Nephron progenitor cell (in vitro differentiated cells): ENCODE data around the gene ADAP1.

ENCODE experiments used
- DNase-seq: peaks from one replicate; pipeline ENCODE4 v3.0.0; 2021
- H3K27ac Mint-ChIP-seq: 2 replicates; pipeline ENCODE4 v1.8.0; 2021; ENCODE audit warnings: mild to moderate bottlenecking, moderate library complexity, mixed read lengths
- H3K27me3 Mint-ChIP-seq: 2 replicates; pipeline ENCODE4 v1.8.0; 2021; ENCODE audit warnings: mild to moderate bottlenecking, low read depth, mixed read lengths; ENCODE audit not compliant: poor library complexity
- H3K36me3 Mint-ChIP-seq: 2 replicates; pipeline ENCODE4 v1.8.0; 2021; ENCODE audit warnings: low read depth, mixed read lengths
- H3K4me1 Mint-ChIP-seq: 2 replicates; pipeline ENCODE4 v1.8.0; 2021; ENCODE audit warnings: mixed read lengths
- H3K4me3 Mint-ChIP-seq: 2 replicates; pipeline ENCODE4 v1.8.0; 2021; ENCODE audit warnings: mild to moderate bottlenecking, moderate library complexity, mixed read lengths
- H3K9me3 Mint-ChIP-seq: 2 replicates; pipeline ENCODE4 v1.8.0; 2021; ENCODE audit warnings: mild to moderate bottlenecking, moderate library complexity, mixed read lengths
- CTCF ChIP-seq: fragments of 200-600 bp; sonication (generic); IDR thresholded peaks from 2 replicates; pipeline ENCODE4 v1.5.0; 2021; ENCODE audit warnings: antibody characterized with exemption

Gene ADAP1

DNA sequence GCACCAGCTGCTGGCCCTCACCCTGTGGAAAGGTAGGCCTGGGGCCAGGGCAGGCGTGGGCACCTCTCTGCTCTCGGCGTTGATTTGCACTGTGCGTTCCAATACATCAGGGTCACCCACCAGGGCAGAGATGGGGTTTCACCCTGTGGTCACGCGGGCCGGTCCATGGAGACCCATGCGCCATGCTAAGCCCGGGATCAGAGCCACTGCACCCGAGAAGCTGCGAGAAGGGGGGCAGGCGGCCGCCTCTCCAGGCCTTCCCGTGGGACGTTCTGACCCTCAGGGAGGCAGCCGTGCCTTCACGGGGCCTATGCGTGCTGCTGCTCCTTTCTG, 67.0 kb downstream of the ADAP1 start:
- H3K27me3 Mint-ChIP-seq = no peaks in the 10 kb centered on the region
- DNase-seq = no peak
- no peak overlapping the region for H3K4me3 Mint-ChIP-seq
- no peak overlapping the region for H3K27ac Mint-ChIP-seq
- peaks cover 9% of the 10 kb centered on the region for H3K4me1 Mint-ChIP-seq
- H3K9me3 Mint-ChIP-seq = no peaks in the 10 kb centered on the region
- no peak for TF ChIP-seq CTCF
- peaks cover 27% of the 10 kb centered on the region for H3K36me3 Mint-ChIP-seq

- H3K4me3 Mint-ChIP-seq = no peak overlapping the region
- H3K27ac Mint-ChIP-seq = peak overlapping the region; percentile 51
- no peak for TF ChIP-seq CTCF
- H3K27me3 Mint-ChIP-seq = no peaks in the 10 kb centered on the region
- no peak for DNase-seq
- H3K9me3 Mint-ChIP-seq = no peaks in the 10 kb centered on the region
- H3K36me3 Mint-ChIP-seq = peaks cover 25% of the 10 kb centered on the region
- peaks cover 13% of the 10 kb centered on the region for H3K4me1 Mint-ChIP-seq
These were observed 67.6 kb downstream of the ADAP1 start for GRCh38 chr7:886626-887487.

DNA sequence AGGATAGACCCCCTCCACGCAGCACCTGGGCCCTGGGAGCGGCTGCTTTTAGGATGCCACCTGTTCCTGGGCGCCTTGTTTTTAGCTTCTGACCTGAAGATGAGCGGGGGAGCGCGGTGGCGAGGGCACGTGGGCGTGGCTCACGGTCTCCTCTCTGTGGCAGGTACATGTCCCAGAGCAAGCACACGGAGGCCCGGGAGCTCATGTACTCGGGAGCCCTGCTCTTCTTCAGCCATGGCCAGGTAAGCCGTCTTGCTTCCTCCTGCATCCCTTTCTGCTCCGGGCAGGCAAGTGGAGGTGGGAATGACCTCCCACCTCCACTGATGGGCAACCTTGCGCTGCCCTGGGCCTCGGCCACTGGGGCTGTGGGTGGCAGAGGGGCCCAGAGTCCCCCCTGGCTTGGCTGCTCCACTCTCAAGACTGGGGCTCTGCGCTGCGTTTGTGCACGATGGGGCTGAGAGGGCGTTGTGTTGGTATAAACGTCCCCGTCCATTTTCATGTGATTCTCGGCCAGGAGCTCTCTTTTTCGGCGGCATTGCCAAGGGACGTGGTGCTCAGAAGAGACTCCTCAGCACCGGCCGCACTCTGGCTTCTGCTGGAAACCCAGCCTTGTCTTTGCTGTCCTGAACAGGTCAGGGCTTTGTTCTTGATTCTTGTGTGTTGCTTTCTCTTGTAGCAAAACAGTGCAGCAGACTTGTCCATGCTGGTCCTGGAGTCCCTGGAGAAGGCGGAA, 68.4 kb downstream of the ADAP1 start:
- H3K4me3 Mint-ChIP-seq = no peak overlapping the region
- DNase-seq = no peak
- no peaks in the 10 kb centered on the region for H3K27me3 Mint-ChIP-seq
- H3K4me1 Mint-ChIP-seq = peaks cover 15% of the 10 kb centered on the region
- no peaks in the 10 kb centered on the region for H3K9me3 Mint-ChIP-seq
- H3K36me3 Mint-ChIP-seq = peaks cover 26% of the 10 kb centered on the region
- H3K27ac Mint-ChIP-seq = peak overlapping the region; percentile 51
- TF ChIP-seq CTCF = no peak

DNA sequence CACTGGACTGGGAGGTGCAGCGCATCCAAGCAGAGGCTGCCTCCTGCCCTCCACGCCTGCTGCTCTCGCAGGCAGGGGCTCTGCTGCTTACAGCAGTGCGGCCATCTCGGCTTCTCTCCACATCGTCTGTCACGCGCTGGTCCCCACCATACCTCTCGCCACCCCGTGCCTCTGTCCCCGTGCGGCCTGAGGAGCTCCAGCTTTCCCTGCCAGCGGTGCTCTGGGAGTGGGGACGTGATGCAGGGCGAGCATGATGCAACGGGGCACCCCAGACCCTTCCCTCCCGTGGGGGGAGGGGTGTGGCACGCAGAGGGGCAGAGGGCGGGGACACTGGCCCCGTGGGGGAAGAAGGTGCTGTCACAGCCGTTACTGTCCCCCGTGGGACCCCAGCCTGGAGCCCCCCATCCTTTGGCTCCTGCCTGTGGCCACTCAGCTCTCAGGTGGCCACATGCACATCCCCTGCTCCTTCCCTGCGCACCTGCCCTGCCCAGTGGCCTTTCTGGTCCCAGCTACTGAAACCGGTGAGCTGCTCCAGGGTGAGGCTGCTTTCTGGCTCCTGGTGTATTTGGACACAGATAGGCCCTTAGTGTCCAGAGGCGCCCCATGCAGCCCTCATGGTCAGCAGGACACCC, 69.1 kb downstream of the ADAP1 start:
- Mint-ChIP-seq H3K27me3 (no peaks in the 10 kb centered on the region), H3K4me3 (no peak overlapping the region), H3K27ac (no peak overlapping the region), H3K4me1 (peaks cover 15% of the 10 kb centered on the region), H3K9me3 (no peaks in the 10 kb centered on the region), H3K36me3 (peaks cover 19% of the 10 kb centered on the region)
- TF ChIP-seq CTCF = no peak
- DNase-seq = no peak

DNA sequence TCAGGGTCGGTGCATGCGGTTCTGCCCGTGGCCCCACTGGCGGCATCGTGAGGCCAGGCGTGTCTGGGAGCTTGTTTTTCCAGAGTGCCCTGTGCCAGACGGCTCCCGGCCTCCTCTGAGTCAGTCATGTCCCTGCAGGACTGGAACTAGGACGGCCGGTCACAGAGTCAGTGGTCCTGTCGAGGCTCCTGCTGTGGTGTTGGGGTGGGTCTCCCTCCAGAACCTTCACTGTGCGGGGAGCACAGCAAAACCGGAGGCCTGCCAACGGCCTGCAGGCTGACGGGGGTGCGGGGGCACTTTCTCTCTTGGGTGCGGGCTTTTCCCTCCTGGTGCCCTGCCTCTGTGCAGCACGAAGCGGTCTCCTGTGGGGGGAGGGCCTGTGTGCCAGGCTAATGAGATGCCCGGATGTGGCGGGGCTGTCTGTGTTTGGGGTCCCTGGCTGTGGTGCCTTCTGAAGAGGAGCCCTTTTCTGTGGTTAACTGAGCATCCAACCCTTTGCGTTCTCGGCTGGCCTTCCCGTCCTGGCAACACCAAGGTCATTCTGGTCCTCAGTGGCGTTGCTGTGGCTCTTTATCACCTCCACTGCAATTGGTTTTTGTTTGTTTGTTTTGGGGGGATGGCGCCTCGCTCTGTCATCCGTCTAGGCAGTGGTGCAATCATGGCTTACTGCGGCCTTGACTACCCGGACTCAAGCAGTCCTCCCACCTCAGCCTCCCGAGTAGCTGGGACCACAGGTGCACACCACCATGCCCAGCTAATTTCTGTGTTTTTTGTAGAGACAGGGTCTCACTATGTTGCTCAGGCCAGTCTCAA, 70.1 kb downstream of the ADAP1 start:
- H3K27ac Mint-ChIP-seq = peak overlapping the region; percentile 80
- no peak for DNase-seq
- TF ChIP-seq CTCF = no peak
- no peaks in the 10 kb centered on the region for H3K9me3 Mint-ChIP-seq
- H3K4me1 Mint-ChIP-seq = peaks cover 20% of the 10 kb centered on the region
- peaks cover 19% of the 10 kb centered on the region for H3K36me3 Mint-ChIP-seq
- no peaks in the 10 kb centered on the region for H3K27me3 Mint-ChIP-seq
- no peak overlapping the region for H3K4me3 Mint-ChIP-seq
